Endothelial cell of hepatic sinusoid (primary cell): Measurements from ENCODE around the gene DNAJA2.

Experiments used
- in situ Hi-C: cut with HindIII; loops from 2 replicates; pipeline ENCODE4 v1.10.0; 2017; ENCODE audit warnings: low sequenced_read_pairs

DNAJA2 gene

DNA sequence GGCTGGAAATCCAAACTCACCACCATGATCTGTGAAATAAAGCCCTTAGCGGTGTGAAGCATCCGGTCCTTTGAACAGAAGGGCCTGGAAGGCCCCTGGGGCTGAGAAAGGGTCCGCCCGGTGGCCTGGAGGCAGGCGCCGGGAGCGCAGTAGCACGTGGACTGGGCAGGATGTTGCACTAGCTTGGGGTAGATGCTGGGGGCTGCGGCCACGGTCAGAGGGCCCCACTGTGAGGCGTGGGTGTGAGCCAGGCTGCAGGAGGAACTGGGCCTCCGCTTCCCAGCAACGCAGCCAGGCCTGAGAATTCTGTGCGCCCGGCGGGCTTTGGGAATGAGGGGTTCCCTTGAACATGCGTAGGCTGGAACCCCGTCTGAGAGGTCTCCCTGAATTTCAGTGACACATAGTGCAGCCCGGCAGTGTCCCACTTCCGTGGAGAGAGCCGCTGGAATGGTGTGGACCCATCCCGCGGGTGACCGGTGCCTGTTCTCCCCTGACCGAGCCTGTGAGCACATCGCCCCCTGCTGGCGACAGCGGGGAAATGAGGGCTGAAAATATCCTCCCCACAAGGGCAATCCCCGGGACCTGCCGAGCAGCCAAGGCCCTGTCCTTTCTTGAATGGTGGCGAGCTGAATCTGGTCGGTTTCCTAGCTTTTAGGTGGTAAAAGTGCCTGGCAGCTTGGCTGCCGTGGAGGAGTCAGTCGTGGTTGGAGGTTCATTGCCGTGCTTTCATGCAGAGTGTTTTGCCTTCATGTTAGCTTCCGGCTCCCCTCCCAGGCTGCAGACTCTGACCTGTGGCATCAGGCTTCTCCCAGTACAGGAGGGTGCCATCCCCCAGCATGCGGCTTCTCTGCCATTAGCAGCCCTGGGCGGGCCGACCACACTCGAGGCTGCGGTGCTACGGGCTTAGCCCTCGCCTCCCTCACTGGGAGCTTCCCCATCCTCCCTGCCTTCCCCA is 43.8 kb downstream of the DNAJA2 start:
- in situ Hi-C loops: no loop called here

DNA sequence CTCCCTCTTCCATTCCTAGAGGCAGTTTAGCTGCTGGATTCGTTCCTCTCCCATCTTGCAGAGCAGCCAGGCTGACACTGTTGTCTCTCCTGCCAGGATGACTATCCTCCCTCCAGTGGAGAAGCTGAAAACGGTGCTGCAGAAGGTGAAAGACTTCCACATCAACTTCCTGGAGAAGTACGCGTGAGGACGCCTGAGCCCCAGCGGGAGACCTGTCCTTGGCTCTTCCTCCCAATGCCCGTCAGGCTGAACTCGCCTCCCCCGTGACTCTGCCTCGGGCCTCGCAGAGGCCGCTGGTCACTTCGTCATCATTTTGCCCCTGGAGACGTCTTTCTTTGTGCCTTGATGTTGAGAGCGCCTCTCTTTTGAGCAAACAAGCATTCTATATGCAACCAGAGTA is 44.7 kb downstream of the DNAJA2 start:
- in situ Hi-C loops: no loop called here

DNA sequence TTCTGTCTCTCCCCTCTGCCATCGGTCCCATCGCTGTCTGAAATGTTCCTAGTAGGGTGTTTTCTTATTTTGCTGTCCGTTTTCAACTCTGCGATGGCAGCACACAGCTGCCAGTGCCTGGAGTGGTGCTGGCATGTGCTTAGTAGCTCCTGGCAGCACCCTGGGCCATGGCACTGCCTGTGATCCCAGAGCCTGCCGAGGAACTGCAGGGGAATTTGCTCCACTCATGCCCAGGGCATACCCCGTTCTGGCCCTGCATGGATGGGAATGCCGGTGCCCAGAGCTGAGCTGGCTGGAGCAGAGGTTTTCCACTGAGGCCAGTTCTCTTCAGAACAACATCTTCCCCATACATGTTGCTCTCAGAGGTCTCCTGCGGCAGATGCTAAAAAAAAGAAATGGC is 46.2 kb downstream of the DNAJA2 start:
- in situ Hi-C loops: no loop called here

DNA sequence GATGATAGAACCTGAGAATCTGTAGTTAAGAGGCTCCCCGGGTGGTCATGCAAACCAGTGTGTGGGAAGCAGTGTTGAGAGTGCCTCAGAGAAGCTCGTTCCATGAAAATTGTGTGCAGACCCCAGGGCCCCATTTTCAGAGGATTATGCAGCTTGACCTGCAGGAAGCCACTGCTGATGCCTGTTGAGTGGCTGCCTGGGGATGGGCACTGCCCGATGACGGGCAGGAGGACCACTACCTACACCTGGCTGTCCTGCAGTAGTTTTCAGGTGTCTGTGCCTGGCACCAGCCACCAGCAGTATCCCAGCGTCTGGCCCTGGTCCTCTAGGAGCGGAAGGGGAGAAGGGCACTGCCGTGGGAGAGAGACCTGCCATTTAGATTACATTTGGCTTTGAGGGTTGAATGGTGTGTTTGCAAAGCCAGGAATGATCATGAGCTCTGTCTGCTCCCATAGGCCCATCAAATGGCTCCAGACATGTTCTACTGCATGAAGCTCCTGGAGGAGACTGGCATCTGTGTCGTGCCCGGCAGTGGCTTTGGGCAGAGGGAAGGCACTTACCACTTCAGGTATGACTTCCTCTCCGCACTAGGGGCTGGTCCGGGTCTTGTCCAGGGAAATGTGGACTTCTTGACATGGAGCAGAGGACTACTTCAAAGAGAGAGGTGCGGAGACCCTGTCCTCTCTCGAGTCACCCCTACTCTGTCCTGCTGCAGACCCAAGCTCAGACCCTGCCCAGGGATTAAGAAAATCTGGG is 46.8 kb downstream of the DNAJA2 start:
- in situ Hi-C loops: no loop called here

DNA sequence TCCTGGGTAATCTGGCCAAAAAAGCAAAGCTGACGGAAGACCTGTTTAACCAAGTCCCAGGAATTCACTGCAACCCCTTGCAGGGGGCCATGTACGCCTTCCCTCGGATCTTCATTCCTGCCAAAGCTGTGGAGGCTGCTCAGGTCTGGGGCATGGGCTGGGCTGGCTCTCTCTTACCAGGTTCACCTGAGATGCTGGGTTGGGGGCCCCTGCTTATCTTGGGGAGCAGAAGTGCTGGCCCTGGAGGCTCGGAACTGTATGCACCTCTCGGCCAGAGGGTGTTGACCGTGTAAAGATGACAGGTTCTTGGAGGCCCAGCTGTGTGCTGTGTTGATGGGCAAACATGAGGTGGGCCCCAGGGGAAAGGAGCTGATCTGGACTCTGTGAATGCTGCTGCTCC is 49.1 kb downstream of the DNAJA2 start:
- in situ Hi-C loops: no loop called here

DNA sequence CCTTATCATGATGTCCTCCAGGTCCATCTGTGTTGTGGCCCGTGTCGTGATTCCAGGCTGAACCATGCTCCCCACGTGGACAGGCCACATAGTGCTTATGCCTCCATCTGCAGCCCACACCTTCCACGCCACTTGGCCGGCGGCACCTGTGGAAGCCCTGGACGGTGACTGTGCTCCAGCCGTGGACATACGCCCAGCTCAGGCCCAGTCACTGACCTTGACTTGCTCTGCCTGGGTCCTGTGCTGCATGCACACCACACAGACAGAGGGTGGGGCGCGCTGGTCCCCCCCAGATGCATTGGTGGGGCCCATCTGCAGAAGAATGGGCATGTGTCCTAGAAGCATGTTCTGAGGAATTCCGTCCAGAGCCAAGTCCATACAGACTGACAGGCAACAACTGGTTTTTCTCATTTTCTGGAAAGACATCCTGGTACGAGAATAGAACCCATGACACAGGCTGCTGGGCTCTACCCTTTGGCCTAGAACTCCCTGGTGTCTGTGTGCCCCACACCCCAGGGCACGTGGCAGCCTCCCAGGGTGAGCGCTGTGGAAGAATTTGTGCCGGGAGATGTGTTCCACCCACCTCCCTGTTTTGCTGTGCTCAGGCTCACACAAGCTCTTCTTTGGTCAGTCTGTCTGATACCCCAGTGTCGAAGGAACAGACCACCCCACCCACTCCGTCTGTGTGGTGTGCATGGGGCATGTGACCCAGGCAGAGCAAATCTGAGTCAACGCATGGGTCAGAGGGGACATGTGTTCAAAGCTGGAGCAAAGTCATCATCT is 49.8 kb downstream of the DNAJA2 start:
- in situ Hi-C loops: no loop called here

DNA sequence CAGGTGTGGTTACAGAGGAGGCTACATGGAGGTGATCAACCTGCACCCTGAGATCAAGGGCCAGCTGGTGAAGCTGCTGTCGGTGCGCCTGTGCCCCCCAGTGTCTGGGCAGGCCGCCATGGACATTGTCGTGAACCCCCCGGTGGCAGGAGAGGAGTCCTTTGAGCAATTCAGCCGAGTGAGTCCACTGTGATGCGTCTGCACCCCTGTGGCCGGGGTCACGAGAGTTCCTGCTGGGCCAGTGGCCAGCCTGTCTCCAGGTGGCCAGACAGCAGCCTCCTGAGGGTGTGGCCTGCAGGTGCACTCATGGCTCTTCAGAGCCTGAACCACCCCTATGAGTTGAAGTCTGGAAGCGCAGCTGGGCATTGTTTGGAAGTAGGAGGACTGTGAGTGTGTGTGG is 51.2 kb downstream of the DNAJA2 start:
- in situ Hi-C loops: no loop called here

DNA sequence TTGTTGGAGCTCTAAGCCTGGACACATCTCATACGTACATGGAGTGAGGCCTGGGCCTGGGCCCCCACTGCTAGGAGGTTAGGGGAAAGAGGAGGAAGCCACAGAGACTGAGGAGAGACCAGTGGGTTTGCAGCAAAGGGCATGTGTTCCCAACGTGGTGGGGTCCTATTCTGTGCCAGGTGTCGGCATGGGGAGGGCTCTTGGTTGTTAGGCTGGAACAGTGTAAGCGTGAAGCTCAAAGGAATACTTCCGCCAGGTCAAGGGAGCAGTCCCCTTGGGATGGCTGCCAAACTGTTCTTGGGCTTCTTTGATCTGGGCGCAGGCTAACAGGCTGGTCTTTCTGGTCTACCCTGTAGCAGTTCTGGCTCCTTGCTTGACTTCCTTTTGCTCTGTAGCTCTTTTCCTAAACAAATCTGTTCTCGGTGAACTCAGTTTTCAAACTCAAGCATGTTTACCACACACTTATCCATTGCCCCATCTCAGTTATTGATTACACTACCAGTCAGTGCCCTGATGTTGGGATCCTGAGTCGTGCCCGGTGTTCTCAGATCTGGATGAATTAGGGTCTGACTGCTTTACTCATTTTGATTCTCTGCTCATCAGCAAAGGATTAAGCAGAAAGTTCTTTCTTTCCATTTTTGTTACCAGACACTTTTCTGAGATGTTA is 52.9 kb downstream of the DNAJA2 start:
- in situ Hi-C loops: no loop called here

DNA sequence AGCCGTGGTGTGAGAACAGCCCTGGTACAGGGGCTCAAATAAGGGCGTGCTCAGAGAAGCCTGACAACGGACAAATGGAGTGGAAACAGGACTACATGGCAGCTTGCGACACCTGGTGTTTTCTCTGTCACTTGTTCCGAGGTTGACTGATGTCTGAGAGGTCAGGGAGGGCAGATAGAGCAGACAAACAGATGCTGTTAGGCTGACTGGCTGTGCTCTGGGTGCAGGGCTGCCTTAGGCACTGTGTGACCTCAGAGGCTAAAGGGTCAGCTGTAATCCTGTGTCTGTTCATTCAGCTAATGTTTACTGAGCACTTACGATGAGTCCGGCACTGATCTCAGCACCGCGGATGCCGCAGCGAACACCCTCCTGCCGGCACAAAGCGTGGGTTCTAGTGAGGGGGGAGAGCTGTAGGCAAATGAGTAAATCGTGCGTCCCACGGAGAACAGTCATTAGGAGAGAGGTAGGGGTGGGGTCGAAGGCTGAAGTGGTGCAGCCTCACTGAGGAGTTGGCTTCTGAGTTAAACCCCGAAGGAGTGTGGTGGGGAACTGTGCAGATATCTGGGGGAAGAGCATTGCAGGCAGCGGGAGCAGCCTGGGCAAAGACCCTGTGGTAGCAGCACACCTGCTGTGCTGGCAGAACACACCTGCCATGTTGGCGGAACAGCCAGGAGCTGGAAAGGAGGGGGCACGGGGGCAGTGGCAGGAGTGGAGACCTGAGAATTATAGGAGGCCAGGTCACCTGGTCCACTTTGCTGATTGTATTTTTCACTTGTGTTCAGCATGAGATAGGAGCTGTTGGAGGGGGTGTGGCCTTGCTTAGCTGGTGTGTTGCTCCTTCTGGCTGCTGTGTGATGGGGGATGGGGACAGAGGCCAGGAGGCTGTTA is 54.3 kb downstream of the DNAJA2 start:
- in situ Hi-C loops: no loop called here

DNA sequence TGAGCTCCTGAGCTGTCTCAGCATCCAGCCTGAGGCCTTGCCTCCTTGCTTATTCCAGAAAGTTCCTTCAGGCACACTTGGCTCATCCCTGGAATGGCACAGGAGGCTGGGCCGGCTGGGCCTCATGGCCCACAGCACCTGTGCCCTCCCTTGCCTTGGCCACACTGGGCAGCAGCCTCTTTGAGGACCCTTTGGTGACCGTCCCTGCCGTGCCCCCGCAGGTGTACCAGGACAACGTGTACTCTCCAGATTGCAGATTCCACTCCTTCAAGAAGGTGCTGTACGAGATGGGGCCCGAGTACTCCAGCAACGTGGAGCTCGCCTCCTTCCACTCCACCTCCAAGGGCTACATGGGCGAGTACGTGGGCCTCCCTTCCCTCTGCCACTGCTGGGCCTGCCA is 55.1 kb downstream of the DNAJA2 start:
- in situ Hi-C loops: no loop called here

DNA sequence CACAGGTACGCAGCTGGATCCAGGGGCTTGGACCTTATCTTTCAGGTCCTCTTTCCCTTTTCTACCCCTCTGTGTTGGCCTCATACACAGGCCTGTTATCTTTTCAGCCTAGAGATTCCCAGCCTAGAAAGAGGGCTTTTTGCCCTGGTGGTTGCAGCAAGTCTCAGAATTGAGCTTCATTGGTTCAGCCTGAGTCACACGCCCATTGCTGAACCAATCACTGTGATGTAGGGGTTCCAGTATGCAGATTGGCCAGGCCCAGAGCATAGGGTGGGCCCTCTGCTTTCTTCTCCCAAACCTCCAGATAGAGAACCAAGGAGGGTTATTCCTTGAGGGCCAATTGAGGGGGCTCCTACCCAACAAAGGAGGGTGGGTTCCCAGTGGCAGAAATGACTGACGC is 56.5 kb downstream of the DNAJA2 start:
- in situ Hi-C loops: no loop called here

DNA sequence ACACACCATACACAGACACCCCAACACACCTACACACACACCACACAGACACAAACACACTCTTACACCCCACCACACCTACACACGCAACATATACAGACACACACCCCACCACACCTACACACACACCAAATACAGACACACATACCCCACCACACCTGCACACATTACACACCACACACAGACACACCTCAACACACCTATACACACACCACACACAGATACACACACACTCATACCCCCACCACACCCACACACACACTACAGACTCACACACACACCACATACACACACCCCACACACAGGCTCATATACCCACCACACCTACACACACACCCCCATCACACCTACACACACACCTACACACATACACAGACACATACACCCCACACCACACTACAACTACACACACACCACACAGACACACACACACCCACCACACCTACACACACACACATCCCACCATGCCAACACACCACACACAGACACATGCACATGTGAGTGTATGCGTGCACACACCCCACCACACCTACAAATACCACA is 57.9 kb downstream of the DNAJA2 start:
- in situ Hi-C loops: no loop called here

DNA sequence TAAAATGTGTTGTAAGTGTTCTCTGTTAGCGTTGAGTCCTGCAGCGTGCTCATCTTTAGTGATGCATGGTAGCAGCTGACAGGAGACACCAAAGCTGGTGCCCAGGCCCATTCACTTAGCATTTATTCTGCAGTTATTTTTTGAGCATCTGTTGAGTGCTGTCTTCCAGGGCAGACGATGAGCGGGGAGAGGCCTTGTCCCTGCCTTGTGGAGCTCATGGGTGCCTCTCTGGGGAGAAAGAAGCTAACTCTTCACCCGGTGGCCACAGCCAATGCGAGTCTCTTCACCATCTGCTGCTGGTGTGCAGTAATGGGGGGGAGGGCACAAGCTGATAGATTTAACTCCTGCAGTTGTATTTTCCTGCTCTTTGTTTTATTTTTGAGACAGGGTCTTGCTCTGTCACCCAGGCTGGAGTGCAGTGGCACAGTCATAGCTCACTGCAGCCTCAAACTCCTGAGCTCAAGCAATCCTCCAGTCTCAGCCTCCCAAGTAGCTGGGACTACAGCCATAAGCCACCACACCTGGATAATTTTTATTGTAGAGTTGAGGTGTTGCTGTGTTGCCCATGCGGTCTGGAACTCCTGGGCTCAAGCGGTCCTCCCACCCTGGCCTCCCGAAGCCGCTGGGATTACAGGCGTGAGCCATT is 58.8 kb downstream of the DNAJA2 start:
- in situ Hi-C loops: no loop called here

DNA sequence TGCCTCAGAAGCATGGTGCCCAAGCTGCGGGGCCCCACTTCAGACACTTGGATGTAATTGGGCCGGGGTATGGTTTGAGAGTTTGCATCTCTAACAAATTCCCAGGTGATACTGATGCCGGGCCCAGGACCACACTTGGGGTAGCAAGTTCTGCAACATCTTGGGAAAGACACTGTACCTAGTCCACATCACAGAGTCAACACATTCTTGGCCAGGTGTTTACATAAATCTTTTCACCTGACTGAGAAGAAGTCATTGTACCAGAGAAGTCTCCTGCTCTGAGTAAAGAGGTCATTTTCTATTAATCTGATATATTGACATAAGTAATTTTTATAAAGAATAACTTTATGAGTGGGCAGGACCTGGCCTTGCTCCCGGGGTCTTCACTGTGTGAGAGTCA is 61.8 kb downstream of the DNAJA2 start:
- in situ Hi-C loops: no loop called here

DNA sequence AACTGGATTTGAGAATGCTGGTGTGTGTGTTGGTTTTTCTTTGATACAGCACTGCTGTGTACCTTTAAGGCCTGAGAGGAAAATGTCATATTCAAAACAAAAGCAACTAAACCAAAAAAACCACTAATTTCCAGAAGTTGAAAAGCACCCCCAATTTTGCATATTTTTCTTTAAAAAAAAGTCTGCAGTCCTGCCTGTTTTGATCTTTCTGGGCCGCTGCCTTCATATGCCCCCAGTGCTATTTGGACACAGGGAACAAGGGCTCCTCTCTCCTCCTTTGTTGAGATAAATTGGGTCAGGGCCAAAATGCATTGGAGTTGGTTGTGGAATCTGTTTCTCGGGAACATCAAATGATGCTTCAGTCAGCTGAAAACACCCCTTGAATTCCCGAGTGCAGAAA is 62.4 kb downstream of the DNAJA2 start:
- in situ Hi-C loops: no loop called here

DNA sequence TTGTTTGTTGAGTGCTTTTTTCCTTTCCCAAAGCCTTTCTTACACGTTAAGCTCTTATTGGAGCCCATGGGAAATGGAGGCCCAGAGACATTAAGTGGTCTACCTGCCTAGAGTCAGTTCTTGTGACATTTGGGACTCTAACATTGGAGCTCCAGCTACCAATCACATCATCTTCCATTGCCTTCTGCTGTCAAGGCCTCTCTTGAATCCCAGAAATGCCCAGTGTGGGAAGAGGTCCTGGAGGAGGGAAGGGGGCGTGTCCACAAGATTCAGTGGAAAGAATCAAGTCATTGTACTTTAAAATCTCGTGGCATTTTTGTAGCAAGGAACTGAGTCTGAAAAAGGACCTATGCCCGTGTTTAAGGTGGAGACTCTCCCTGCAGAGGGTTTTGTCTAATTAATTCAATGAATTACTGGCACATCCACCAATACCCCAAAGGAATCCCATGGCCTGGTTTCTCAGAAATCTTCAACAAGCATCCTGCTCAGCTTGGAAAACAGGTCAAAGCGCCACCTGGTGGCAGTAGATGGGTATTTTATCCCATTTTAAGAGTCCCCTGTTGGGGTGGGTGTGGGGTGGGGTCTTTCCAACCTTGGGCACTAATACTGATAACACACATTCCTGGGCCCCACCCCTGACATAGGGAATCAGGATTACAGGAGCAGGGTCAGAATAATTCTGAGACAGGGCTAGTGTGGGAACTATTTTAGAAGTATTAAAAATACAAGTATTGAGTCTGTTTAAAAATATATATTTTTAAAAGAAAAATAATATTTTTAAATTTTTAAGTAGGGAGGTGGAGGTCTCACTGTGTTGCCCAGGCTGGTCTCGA is 64.7 kb downstream of the DNAJA2 start:
- in situ Hi-C loops: no loop called here

DNA sequence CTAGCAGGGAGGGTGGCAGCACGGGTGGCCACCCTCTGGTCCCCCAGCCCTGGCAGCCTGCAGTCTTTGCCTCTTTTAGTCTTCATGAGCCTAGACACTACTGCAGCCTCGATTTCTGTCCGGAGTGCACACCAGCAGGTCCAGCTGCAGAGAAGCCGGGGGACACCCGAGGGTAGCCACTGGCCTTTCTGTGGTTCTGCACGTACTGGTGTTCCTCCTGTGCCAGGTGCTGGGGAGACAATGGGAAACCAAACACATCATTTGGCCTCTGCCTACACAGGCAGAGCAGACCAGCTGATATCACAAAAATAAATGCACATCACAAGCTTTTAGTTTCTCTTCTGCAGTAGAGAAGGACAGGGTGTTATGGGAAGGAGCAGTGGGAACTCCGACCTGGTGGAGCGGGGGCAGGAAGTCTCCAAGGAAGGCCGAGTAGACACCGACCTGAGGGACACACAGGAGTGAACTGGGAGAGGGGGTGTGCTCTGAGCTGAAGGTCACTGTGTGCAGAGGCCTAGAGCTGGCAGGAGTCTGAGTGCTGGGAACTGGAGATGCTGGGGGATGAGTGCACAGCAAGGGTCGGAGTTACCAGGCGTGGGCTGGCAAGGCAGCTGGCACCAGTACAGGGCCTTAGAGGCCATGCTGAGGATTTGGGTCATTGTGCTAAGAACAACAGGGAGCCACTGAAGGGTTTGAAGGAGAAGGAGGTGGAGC is 66.3 kb downstream of the DNAJA2 start:
- in situ Hi-C loops: no loop called here
